GM18861 (cell line): Measurements from ENCODE around the gene ADRA2C.

Experiments used
- ATAC-seq: cut with Tn5 transposase; IDR thresholded peaks from one replicate; pipeline ENCODE4 v1.9.1; 2021; ENCODE audit not compliant: unreplicated experiment

Gene ADRA2C

DNA sequence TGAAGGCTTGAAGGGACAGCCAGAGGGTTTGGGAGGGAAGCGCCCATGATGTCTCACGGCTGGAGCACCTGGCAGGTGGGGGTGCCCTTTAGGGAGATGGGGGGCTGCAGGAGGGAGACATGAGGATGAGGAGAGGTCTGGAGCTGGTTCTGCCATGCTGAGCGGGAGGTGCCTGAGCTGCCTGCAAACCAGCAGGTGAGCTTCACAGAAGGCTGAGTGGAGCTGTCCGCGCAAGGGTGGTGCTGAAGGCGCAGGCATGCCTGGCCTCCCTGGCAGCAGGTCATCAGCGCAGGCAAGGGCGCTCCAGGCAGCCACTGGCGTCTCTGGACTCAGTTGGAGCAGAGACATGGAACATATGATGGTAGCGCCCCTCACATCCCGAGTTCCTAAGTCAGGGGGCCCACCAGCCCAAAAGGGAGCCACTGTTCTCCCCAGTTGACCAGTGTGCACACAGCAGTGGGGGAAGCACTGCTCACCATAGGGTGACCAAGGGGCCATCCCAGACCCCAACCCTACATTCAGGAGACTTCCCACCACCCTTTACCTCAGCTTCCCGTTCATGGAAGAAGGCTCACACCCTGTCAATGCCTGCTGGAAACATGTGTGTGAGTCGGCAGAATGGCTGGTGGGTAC lies 25.8 kb downstream of the ADRA2C start:
- no peak for ATAC-seq

DNA sequence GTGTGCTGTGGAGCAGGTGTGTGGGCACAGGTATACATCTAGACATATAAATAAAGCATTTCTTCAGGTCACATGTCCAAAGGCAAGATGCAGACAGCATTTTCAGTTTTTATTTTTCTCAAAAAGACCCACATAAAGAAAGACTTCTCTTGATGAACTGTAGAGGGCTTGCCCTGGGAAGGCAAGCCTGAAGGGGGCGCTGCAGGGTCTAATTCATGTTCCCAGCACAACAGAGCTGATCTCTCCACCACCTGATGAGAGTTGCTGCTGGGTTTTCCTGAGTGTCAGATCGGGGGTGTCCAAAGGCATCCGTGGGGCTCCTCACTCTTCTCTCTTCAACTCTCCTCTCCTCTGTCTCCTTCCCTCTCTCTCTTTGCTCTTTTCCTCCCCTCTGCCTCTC lies 26.6 kb downstream of the ADRA2C start:
- no peak for ATAC-seq

DNA sequence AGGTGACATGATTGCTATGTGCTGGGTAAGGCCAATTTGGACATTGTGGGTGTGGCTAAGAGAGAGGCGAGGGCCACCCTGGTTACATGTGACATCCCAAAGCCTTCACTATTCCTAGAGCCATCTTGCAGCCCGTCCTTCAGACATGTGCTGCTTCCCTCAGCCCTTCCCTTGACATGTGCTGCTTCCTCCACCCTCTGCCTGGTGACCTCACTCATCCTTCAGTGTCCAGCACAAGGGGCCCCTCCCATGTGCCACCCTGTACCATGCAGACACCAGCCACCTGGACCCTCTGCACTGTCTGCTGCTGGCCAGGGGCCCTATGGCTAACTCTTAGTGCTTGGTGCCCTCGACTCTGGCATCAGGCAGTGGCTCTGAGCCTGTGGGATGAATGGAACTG lies 27.4 kb downstream of the ADRA2C start:
- no peak for ATAC-seq

DNA sequence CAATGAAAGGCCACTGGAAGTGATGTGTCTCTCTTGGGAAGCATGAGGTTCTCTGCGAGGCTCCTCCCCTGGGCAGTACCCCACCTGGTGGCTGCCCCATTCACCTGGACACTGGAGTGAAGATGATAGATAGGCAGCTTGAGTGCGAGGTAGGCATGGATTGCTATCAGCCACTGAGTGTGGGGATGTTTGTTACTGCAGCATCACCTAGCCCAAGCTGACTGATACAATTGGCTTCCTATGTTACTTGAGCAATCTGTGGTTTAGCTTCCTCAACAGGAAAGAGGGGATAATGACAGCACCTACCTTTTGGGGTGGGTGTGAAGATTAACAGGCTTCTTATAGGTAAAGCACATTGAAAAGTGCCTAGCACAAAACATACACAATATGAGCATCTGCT lies 30.8 kb downstream of the ADRA2C start:
- ATAC-seq = no peak

DNA sequence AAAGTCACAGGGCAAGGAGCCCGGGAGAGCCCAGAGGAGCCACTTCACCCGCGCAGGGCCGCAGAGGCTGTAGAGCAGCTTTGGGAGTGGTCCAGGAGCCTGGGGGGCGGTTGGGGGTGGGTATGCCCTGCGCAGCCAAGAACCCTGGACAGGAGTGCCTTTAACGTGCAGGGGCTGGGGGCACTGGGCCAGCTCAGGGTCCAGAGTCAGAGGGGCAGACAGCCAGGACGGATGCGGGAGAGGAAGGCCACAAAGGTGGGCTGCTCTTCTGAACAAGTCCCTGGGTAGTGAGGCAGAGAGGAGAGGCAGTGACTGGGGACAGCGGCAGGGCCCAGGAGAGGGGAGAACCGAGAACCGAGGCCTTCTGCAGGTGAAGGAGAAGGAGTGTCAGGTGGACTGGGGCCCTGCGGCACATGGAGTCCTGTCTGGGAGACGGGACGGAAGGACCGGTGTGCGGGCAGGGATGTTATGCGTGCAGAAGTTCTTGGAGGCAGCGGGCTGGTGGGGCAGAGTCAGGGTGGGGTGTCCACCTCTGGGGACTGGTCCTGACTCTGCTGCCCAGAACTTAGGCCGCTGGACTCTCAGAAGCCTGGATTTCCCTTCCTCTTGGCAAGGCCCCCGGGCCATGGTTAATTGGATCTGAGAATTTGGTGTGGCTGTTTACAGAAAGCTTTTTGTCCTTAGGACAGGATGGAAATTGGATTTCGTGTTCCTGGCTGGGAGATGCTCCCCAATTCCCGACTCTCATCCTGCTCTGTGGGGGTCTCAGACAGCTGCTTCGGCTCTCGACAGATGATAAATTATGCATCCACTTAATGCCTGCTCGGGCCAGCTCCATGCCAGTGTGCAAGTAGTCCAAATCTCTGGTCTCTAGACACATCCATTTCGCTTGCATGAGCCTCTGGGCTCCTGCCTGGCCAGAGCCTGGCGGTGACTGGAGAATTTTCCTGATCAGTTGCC lies 31.9 kb downstream of the ADRA2C start:
- ATAC-seq = no peak

DNA sequence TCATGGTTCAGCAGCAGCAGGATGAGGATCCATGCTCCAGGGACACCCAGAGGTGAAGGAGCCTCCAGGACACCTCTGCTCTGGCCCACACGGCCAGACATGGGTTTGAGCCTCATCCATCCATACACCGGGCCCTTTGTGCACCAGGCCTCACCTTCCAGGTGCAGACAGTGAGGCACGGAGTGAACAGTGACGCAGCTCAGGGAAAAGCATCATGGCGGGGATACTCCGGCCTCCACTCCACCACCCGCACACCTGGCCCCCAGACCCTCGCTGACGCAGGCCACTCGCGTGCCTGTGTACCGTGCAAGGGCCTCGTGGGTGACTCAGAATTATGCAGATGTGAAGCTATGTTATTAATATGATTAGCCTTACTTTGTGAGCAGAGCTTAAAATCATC lies 33.3 kb downstream of the ADRA2C start:
- no peak for ATAC-seq

DNA sequence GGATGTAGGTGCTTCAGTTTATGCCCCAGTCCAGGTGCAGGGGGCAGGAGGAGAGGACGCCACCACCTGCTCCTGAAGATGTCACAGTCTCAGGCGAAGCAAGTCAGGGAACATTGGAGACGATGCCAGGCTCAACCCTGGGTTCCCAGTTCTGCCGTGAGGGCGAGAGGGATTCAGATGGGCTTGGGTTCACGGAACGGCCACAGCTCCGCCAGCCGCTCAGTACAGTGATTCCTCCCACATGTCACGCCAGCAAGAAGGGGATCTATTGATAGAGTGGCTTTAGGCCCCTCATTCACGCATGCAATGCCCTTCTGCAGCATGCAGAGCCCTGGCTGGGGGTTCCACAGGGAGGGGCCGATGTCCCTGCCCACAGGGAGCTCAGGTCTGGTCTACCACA lies 34.2 kb downstream of the ADRA2C start:
- ATAC-seq = no peak

DNA sequence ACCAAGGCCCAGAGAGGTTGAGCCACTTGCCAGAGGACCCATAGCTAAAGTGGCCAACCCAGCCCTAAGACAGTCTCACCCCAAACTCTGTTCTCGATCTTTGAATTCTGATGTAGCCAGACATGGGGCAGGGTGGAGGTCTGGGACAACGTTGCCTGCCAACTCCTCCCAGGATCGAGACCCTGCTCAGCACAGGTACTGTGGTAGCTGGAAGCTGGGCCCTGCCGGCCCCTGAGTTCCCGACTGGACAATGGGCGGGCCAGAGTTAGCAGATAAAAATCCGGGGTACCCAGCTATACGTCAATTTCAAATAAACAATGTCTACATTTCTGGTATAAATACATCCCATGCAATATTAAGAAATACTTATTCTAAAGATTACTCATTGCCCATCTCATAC lies 35.3 kb downstream of the ADRA2C start:
- no peak for ATAC-seq

DNA sequence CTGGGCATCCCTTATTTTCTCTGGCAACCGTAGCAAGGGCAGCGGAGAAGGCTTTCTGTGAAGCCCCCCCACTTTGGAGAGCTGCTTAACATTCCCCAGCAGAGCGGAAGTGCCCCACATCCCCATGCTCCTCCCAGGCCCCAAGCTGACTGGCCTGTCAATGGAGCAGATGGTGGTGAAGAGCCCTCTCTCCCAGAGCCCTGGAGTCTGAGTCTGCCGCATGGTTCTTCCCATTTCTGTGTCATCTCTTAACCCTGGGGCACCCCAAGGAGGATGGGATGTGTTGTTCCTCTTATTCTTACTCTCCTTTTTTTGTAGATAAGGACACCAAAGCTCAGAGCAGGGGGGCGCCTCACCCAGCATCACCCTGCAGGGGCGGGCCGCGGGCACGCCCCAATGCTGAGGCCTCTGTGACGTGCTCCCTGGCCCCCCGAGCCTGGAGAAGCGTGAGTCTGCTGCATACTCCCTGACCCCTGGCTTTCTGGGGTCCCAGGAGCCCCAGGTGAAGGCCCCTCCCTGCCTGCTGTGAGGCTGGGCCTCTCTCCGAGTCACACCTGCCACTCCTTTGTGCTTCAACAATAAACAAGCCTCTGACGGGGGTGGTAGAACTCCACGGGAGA lies 35.9 kb downstream of the ADRA2C start:
- no peak for ATAC-seq

DNA sequence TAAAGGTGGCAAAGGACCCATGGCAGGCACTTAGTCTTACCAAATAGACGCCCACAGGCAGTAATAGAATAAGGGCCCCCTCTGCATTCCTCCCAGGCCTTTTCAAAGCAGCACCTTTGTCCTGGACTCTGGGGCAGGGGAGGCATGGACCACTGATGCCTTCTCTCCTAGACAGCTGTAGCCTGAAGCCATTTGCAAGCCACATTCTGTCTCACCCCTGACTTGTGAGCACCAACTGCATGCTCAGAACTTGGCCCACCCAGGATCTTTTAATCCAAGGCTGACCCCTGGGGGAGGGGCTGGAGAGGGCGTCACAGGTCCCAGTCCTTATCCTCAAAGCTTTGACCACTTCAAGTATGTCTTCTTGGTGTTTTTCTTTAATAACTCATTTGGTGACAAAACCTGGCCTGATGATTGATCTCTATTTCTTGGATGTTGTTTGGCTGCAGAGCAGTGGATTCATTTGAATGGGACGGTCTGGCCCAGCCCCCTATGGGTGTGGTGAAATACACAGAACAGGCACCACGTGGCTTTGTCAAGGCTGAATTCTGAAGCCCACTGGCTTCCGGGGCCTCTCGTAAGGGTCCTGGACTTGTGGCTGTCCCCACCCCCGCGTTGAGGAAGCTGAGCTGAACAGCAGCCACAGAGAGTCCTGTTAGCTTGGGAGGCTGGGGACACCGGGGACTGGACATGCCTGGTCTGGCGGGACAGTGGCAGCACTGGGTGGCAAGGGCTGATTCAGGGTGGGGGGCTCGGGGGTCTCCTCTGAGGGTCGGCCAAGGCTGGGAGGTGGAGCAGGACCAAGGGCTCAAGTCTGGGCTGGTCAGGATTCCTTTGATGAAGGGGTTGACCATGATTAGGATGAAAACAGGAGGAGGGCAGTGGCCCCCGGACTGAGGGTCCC lies 36.6 kb downstream of the ADRA2C start:
- no peak for ATAC-seq

DNA sequence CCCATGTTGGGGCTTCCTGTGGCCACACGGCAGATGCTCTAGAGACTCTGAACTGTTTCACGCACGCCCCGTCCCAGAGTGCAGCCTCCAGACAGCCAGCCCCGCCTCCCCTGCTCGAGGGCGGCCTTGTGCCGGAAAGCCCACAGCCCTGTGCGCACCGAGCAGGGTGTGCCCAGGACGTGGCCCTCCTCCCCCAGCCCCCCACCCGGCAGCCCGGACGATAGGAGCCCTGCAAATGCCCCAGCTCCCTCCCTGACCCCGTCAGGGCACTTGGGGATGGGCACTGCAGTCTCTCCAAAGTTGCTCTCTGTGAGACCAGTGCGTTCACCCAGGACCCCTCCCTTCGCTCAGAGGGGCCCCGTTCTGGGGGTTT lies 37.3 kb downstream of the ADRA2C start:
- ATAC-seq = no peak

DNA sequence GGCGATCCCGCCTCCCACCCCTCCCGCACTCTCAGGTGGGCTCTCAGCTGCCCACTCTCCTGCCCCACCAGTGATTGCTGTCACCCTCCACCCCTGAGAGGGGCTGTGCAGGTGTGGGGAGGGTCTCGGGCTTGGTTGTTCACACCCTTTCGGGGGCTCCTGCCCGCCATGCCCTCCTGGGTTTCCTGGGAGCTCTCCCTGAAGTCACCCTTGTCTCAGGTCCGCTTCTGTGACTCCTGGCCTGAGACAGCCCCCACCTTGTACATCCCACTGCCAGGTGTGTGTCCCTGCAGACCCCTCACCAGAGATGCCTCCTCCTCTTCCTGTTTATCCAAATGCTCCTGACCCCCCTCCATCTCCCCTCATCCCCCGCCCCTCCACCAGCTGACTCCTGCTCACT lies 37.8 kb downstream of the ADRA2C start:
- no peak for ATAC-seq

DNA sequence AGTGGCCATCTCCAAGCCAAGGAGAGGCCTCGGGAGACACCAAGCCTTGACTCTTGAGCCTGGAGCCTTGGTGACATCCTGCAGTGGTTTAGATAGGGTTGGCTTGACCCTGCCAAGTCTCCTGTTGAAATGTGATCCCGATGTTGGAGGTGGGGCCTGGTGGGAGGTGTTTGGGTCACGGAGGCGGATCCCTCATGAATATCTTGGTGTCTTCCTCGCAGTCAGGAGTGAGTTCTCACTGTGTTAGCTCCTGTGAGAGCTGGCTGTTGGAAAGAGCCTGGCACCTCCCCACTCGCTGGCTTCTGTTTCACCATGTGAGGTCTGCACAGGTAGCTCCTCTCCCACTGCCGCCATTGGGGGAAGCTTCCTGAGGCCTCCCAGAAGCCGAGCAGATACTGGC lies 38.8 kb downstream of the ADRA2C start:
- ATAC-seq = no peak

DNA sequence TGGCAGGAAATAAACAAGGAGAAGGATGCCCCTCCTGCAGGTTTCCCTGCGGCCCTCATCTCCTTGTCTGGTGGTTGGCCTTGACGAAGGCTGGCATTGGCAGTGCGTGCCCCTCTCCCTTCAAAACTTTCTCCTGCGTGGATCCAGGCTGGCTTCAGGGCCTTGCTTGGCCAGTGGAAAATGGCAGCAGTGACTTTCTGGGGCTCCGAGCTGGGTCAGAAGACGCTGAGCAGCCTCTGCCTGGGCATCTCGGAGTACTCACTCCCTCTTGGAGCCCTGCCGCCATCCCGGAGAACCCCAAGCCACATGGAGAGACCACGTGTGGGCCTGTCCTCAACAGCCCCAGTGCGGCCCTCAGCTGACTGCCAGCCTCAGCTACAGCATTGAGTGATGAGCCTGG lies 39.5 kb downstream of the ADRA2C start:
- ATAC-seq = no peak

DNA sequence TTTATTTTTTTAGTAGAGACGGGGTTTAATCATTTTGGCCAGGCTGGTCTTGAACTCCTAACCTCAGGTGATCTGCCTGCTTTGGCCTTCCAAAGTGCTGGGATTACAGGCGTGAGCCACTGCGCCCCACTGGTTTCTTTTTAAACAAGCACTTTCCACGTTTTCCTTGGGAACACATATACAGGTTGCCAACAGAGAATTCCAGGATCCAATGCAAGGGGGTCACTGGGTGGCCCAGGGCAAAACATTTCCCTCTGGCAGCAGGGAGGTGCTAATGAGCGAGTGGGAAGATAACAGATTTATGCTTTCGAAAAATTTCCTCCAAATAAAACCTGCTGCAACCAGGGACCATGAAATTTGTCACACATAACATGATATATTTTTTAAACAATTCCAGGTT lies 41.1 kb downstream of the ADRA2C start:
- ATAC-seq = no peak

DNA sequence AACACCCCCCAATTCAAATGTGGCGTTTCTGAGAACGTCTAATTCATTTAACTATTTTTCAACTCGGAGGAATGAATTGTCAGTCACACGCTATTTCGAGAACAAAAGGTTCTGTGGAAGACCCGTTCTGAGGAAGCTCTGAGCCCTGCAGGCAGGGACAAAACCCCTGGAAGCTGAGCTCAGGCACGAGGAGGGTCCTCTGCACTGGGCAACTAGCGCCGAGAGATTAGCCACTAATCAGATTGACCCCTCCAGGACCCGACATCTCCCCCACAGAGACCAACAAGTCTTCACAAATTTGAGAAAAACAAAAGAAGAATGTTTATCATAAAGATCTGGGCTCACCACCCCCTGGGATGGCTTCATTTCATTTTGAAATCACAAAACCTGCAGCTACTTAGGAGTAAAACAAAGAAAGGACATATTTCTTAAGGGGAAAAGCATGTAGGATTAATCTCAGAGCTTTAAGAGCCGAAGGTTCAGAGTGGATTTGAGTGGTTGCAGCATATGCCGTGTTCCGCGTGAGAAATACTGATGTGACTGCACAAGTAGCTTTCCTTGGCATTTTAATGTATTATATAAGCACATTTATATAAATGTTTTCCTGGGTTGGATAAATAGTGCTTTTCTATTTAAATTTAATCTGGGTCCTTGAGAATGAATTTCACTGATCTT lies 41.8 kb downstream of the ADRA2C start:
- ATAC-seq = no peak

DNA sequence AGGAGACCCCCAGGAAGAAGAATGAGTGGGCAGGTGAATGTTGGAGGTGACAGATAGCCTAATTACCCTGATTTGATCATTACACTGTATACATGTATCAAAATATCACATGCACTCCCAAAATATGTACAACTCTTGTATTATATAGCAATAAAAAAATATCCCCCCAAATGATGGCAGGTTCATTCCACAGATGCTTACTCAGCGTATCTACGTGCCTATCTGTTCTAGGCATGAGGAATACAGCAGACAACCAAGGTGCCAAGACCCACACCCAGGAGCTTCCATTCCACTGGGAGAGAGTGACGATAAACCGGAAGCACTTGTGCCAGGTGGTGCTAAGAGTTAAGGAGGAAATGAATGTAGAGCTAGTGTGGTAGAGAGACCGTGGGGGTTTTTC lies 42.4 kb downstream of the ADRA2C start:
- no peak for ATAC-seq

DNA sequence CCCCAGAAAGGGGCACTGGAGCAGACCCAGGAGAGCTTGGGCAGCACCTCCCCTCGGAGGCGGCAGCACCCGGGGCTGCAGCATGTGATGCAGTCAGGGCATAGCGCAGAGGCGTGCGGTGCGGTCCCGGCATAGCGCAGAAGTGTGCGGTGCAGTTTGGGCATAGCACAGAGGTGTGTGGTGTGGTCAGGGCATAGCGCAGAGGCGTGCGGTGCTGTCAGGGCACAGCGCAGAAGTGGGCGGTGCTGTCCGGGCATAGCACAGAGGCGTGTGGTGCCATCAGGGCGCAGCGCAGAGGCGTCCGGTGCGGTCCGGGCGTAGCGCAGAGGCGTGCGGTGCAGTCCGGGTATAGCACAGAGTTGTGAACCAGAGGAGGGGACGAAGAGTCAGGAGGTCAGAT lies 42.8 kb downstream of the ADRA2C start:
- ATAC-seq = no peak

DNA sequence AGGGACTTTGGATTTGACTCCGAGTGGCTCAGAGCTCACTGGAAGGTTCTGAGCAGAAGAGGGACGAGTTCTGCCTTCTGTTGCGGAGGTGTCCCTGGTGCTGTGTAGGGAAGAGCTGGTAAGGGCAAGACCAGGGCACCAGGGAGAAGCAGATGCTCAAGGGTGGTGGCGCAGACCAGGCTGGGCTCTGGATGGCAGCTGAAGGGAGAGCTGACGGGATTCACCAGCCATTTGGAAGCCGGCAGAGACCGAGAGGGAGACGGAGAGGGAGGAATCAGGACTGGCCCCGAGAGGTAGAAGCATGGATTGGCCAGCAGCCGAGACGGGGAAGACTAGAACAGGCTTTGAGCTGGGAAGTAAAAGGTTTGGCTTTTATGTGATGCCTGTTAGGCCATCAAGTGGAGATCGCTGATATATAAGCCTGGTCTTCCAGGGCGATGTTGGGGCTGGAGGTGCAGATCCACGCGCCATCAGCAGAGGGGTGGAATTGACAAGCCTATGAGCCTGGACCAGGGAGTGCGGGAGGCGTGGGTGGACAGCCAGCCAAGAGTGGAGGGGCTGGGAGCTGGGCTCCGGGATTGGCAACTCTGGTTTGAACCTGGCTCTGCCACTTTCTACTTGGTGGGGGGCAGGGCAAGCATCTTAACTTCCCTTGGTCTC lies 43.4 kb downstream of the ADRA2C start:
- no peak for ATAC-seq

DNA sequence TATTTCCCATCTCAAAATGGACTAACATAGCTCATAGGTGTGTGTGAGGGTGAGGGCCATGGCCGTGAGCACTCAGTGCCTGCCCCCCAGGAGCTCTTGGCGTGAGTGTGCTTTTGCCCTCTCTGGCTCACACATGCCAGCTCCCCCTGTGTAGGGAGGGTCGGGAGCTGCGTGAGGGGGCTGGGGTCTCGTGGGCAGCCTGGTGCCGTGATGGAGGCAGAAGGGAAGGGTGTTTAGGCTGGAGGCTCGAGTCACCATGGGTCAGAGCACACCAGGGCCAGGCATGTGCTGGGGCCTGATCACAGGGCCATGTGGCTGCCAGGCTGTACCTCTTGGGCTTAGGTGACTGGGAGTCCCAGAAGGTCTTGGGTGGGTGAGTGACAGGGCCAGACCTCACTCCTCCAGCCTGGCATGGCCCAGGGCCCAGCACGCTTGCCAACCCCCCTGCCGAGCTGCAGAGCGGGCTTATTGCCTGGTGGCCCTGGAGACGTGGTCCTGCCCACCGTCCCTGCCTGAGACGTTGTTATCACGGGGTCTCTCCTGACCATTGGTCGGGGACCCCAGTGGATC lies 44.0 kb downstream of the ADRA2C start:
- no peak for ATAC-seq
